ENCODE measurements around the gene MYO1B. TPM values are rescaled to one million over a fixed set of nuclear protein-coding genes. Genes with fewer than 3 reads are reported as not detected.

Gene MYO1B
- total RNA-seq, 2 donors from 2014 or later = 75.0 to 78.2 TPM

GRCh38 chr2:191212119-191212518, 33.1 kb upstream of the MYO1B start:
- DNase-seq = no peak
- Histone ChIP-seq H3K9ac (ENCODE audit: low read depth in 2 of 2, low read length in 2 of 2) (no peak overlapping the region), H3K27ac (no peak overlapping the region), H3K4me3 (no peak overlapping the region), H3K36me3 (no peaks in the 10 kb centered on the region), H3K27me3 (no peaks in the 10 kb centered on the region), H3K9me3 (no peaks in the 10 kb centered on the region), H3K4me1 (peaks cover 4% of the 10 kb centered on the region)
- intact Hi-C loops (cut with DNase I) = no loop called here
- TF ChIP-seq, protein P1, sequence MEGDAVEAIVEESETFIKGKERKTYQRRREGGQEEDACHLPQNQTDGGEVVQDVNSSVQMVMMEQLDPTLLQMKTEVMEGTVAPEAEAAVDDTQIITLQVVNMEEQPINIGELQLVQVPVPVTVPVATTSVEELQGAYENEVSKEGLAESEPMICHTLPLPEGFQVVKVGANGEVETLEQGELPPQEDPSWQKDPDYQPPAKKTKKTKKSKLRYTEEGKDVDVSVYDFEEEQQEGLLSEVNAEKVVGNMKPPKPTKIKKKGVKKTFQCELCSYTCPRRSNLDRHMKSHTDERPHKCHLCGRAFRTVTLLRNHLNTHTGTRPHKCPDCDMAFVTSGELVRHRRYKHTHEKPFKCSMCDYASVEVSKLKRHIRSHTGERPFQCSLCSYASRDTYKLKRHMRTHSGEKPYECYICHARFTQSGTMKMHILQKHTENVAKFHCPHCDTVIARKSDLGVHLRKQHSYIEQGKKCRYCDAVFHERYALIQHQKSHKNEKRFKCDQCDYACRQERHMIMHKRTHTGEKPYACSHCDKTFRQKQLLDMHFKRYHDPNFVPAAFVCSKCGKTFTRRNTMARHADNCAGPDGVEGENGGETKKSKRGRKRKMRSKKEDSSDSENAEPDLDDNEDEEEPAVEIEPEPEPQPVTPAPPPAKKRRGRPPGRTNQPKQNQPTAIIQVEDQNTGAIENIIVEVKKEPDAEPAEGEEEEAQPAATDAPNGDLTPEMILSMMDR (IDR thresholded peaks at IDR 0.05) = no peak

GRCh38 chr2:191213333-191213732, 31.9 kb upstream of the MYO1B start:
- Histone ChIP-seq H3K27me3 (no peaks in the 10 kb centered on the region), H3K4me1 (peaks cover 15% of the 10 kb centered on the region), H3K9me3 (no peaks in the 10 kb centered on the region), H3K27ac (no peak overlapping the region), H3K9ac (ENCODE audit: low read depth in 2 of 2, low read length in 2 of 2) (no peak overlapping the region), H3K36me3 (no peaks in the 10 kb centered on the region), H3K4me3 (no peak overlapping the region)
- TF ChIP-seq, protein P1 (IDR thresholded peaks at IDR 0.05) = no peak
- intact Hi-C loops (cut with DNase I) = no loop called here
- no peak for DNase-seq

DNA sequence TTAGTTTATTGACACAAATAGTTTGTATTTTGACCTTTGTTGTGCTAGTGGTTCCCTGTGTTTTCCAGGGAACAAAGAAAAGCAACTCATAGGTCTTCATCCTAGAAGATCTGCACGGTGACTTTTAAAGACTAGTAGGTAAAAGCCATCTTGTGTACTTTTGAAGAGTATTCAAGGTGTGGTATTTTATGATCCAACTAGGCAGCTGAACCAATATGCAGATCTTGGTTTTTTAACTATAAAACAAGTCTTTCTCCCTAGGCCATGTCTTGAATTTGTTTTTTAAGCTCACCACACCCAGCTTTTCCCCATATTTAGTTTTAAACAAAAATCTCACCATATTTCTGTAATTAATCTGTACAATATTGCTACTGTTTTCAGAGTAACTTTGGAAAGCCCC, 30.0 kb upstream of the MYO1B start:
- no peak overlapping the region for H3K27ac ChIP-seq
- intact Hi-C loops (cut with DNase I) = no loop called here

GRCh38 chr2:191215666-191216065, 29.5 kb upstream of the MYO1B start:
- Histone ChIP-seq H3K4me1 (peaks cover 15% of the 10 kb centered on the region), H3K27me3 (no peaks in the 10 kb centered on the region), H3K9ac (ENCODE audit: low read depth in 2 of 2, low read length in 2 of 2) (no peak overlapping the region), H3K9me3 (no peaks in the 10 kb centered on the region), H3K36me3 (no peaks in the 10 kb centered on the region), H3K4me3 (no peak overlapping the region), H3K27ac (no peak overlapping the region)
- no peak for DNase-seq
- TF ChIP-seq, protein P1 (IDR thresholded peaks at IDR 0.05) = no peak
- intact Hi-C loops (cut with DNase I) = no loop called here

More for the DNA sequence above, 30.0 kb upstream of the MYO1B start:
- DNase-seq = no peak
- no peaks in the 10 kb centered on the region for H3K27me3 ChIP-seq
- H3K9ac ChIP-seq (ENCODE audit: low read depth in 2 of 2, low read length in 2 of 2) = no peak overlapping the region
- H3K9me3 ChIP-seq = no peaks in the 10 kb centered on the region
- H3K4me1 ChIP-seq = peaks cover 15% of the 10 kb centered on the region
- H3K36me3 ChIP-seq = no peaks in the 10 kb centered on the region
- no peak overlapping the region for H3K4me3 ChIP-seq
- TF ChIP-seq, protein P1 (IDR thresholded peaks at IDR 0.05) = no peak

DNA sequence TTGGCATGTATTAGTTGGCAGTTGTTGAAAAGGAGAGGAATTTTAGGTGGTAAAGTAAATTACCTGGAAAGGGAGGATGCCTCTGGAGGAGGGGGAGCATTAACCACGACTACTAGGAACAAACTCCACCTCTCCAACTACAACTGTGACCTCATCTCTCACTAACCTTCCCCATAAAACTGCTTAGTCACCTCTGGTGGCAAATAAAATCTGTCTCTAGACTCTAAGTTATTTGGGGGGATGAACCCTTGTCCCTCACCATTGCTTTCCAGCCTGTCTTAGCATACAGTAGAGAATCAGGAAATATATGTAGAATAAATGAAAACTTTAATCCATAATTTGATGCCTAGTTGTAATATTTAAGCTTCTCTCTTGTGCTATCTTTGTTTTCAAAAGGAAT, 27.6 kb upstream of the MYO1B start:
- H3K36me3 ChIP-seq = no peaks in the 10 kb centered on the region
- H3K4me3 ChIP-seq = no peak overlapping the region
- DNase-seq = peak; percentile 45
- no peaks in the 10 kb centered on the region for H3K27me3 ChIP-seq
- H3K4me1 ChIP-seq = peaks cover 15% of the 10 kb centered on the region
- no peak overlapping the region for H3K9ac ChIP-seq (ENCODE audit: low read depth in 2 of 2, low read length in 2 of 2)
- no peaks in the 10 kb centered on the region for H3K9me3 ChIP-seq
- TF ChIP-seq, protein P1 (IDR thresholded peaks at IDR 0.05) = no peak
- no peak overlapping the region for H3K27ac ChIP-seq
- intact Hi-C loops (cut with DNase I) = no loop called here
